PC-3 (cell line): ENCODE results near the gene ZNF763. TPM values are rescaled to one million over a fixed set of nuclear protein-coding genes. Genes with fewer than 3 reads are reported as not detected.
A peak's percentile ranks its signal among the peaks of the same experiment; 100 is the strongest.
"Not testable (repeated sequence)": the region's sequence is repeated elsewhere in the genome, so short reads cannot be mapped to it uniquely, and the experiment has no call there.

Experiments
- ATAC-seq: fragments of 200-7000 bp; cut with Tn5 transposase; 2 replicates; pipeline ENCODE4 v1.9.1; 2020; ENCODE audit warnings: mild to moderate bottlenecking, moderate library complexity
- BruUV-seq: library from RNA; stranded (reverse); fragments of 400-500 nt; replicated peaks from 2 replicates; lab custom pipeline; 2021; lab: Mats Ljungman, UMichigan
- CTCF ChIA-PET: fragments of 300-600 bp; sonication (Branson Sonifier 250); formaldehyde crosslinking; loops from one replicate; lab custom pipeline; 2022; ENCODE audit warnings: antibody characterized with exemption; lab: Charles Lee
- POLR2A ChIA-PET: fragments of 300-600 bp; sonication (Branson Sonifier 250); formaldehyde crosslinking; loops from one replicate; lab custom pipeline; 2022; ENCODE audit warnings: antibody characterized with exemption; ENCODE audit not compliant: unreplicated experiment; lab: Charles Lee
- DNase-seq: peaks from one replicate; pipeline ENCODE4 v3.0.0-alpha.2; 2015
- H2AFZ ChIP-seq: fragments of 300-600 bp; sonication (generic); 2 replicates; pipeline ENCODE4 v1.6.0; 2016; ENCODE audit warnings: antibody characterized with exemption, low read length
- H3F3A ChIP-seq: fragments of 300-600 bp; sonication (generic); one replicate; pipeline ENCODE4 v1.6.0; 2017; ENCODE audit warnings: antibody characterized with exemption, low read length, control low read depth, mild to moderate bottlenecking; ENCODE audit not compliant: unreplicated experiment
- H3K27ac ChIP-seq: fragments of 300-600 bp; sonication (generic); 2 replicates; pipeline ENCODE4 v1.5.1; 2016; ENCODE audit warnings: mild to moderate bottlenecking, low read length
- H3K27me3 ChIP-seq: fragments of 300-600 bp; sonication (generic); 2 replicates; pipeline ENCODE4 v1.6.1; 2016; ENCODE audit warnings: low read length, mixed read lengths
- H3K36me3 ChIP-seq: fragments of 300-600 bp; sonication (generic); 2 replicates; pipeline ENCODE4 v1.6.1; 2016; ENCODE audit warnings: low read depth, mixed run types, low read length, mixed read lengths
- H3K4me1 ChIP-seq: fragments of 300-600 bp; sonication (generic); 2 replicates; pipeline ENCODE4 v1.5.1; 2016; ENCODE audit warnings: low read length; ENCODE audit not compliant: insufficient read depth
- H3K4me2 ChIP-seq: fragments of 300-600 bp; sonication (generic); 2 replicates; pipeline ENCODE4 v1.6.0; 2016; ENCODE audit warnings: low read length
- H3K4me3 ChIP-seq: fragments of 300-600 bp; sonication (generic); 2 replicates; pipeline ENCODE4 v1.5.1; 2016; ENCODE audit warnings: mild to moderate bottlenecking, low read length, mixed read lengths
- H3K79me2 ChIP-seq: fragments of 300-600 bp; sonication (generic); 2 replicates; pipeline ENCODE4 v1.6.1; 2017; ENCODE audit warnings: low read length, mixed read lengths
- H3K9ac ChIP-seq: fragments of 300-600 bp; sonication (generic); 2 replicates; pipeline ENCODE4 v1.6.0; 2016; ENCODE audit warnings: mild to moderate bottlenecking, low read length
- H3K9me2 ChIP-seq: fragments of 300-600 bp; sonication (generic); replicated peaks from 2 replicates; pipeline ENCODE4 v1.6.1; 2016; ENCODE audit warnings: mixed run types, low read length, mixed read lengths
- H3K9me3 ChIP-seq: fragments of 300-600 bp; sonication (generic); 2 replicates; pipeline ENCODE4 v1.6.1; 2016; ENCODE audit warnings: low read length, mixed read lengths
- H4K20me1 ChIP-seq: fragments of 300-600 bp; sonication (generic); 2 replicates; pipeline ENCODE4 v1.6.1; 2016; ENCODE audit warnings: low read length, mixed read lengths
- CTCF ChIP-seq: fragments of 300-600 bp; sonication (generic); conservative IDR thresholded peaks from 2 replicates; pipeline ENCODE4 v1.5.1; 2017; ENCODE audit warnings: antibody characterized with exemption, low read depth, mild to moderate bottlenecking, low read length
- EZH2 ChIP-seq: fragments of 300-600 bp; sonication (generic); IDR thresholded peaks from one replicate; pipeline ENCODE4 v1.6.1; 2017; ENCODE audit warnings: antibody characterized with exemption, mild to moderate bottlenecking, low read length; ENCODE audit not compliant: unreplicated experiment
- EZH2phosphoT487 ChIP-seq: fragments of 300-600 bp; sonication (generic); IDR thresholded peaks from 2 replicates; pipeline ENCODE4 v1.6.1; 2018; ENCODE audit warnings: mild to moderate bottlenecking, antibody characterized with exemption, low read length, borderline replicate concordance
- intact Hi-C: fragments of 100-400 bp; cut with micrococcal nuclease; formaldehyde crosslinking; loops from 2 replicates; pipeline ENCODE4 v1.9.0; 2023
- total RNA-seq: library from RNA; depleted of rRNA; stranded (reverse); fragments of >200 nt; gene quantifications from 2 replicates; pipeline ENCODE4 v1.2.3, GENCODE V29; 2014

ZNF763 gene
- total RNA-seq, 1 experiment from 2014 or later = 0.33 TPM

- no peak overlapping the region for H3K4me3 ChIP-seq
- H2AFZ ChIP-seq = no peak overlapping the region
- no peaks in the 10 kb centered on the region for H4K20me1 ChIP-seq
- no peaks in the 10 kb centered on the region for H3K27me3 ChIP-seq
- ATAC-seq (peak; percentile 35; the same call in 1 of the 2 replicates), DNase-seq (no peak)
- ChIA-PET POLR2A (no interaction called here), CTCF (no interaction called here)
- H3K79me2 ChIP-seq = peaks cover 63% of the 10 kb centered on the region
- intact Hi-C loops = no loop called here
- H3K9me2 ChIP-seq = no peaks in the 10 kb centered on the region
- H3K9ac ChIP-seq = no peak overlapping the region
- H3K27ac ChIP-seq = no peak overlapping the region
- no peak overlapping the region for H3K4me2 ChIP-seq
- no peaks in the 10 kb centered on the region for H3F3A ChIP-seq
- peaks cover 38% of the 10 kb centered on the region for H3K9me3 ChIP-seq
- H3K4me1 ChIP-seq = peaks cover 3% of the 10 kb centered on the region; the same call in 1 of the 2 replicates
- H3K36me3 ChIP-seq = peaks cover 80% of the 10 kb centered on the region
- TF ChIP-seq CTCF (no peak), EZH2 (no peak)
- no TSS peak for BruUV-seq
These were observed 33.8 kb upstream of the ZNF763 start for GRCh38 chr19:11931051-11931450.

- Histone ChIP-seq H3F3A (no peaks in the 10 kb centered on the region), H3K9me3 (peaks cover 38% of the 10 kb centered on the region), H3K4me1 (no peaks in the 10 kb centered on the region), H3K79me2 (peaks cover 58% of the 10 kb centered on the region), H3K4me3 (no peak overlapping the region), H3K27ac (no peak overlapping the region), H3K9ac (no peak overlapping the region), H2AFZ (no peak overlapping the region), H3K27me3 (no peaks in the 10 kb centered on the region), H4K20me1 (no peaks in the 10 kb centered on the region), H3K4me2 (no peak overlapping the region), H3K9me2 (no peaks in the 10 kb centered on the region), H3K36me3 (peaks cover 78% of the 10 kb centered on the region)
- ChIA-PET CTCF (no interaction called here), POLR2A (interaction anchor here (0.7 kb wide), 1 partner anchor 293 kb away, joined by 5 read pairs; no protein-coding TSS in a partner anchor)
- BruUV-seq = no TSS peak
- ATAC-seq (no peak), DNase-seq (no peak)
- intact Hi-C loops = no loop called here
- TF ChIP-seq EZH2 (no peak), CTCF (no peak), EZH2phosphoT487 (no peak)
These were observed 33.3 kb upstream of the ZNF763 start for GRCh38 chr19:11931513-11931912.

- H3K4me3 ChIP-seq, H3K9me2 ChIP-seq, CTCF ChIA-PET, H3K27me3 ChIP-seq, H2AFZ ChIP-seq, POLR2A ChIA-PET, H3K4me1 ChIP-seq, intact Hi-C loops, DNase-seq, ATAC-seq, H3K9ac ChIP-seq, H3K4me2 ChIP-seq, H4K20me1 ChIP-seq, H3F3A ChIP-seq, H3K27ac ChIP-seq: not testable (repeated sequence)
- Histone ChIP-seq H3K79me2 (peaks cover 51% of the 10 kb centered on the region), H3K9me3 (peaks cover 34% of the 10 kb centered on the region), H3K36me3 (peaks cover 65% of the 10 kb centered on the region)
- TSS peak; percentile 5 for BruUV-seq
These were observed 29.0 kb upstream of the ZNF763 start for GRCh38 chr19:11935829-11936228.

- H3K4me2 ChIP-seq, CTCF ChIA-PET, H3K4me3 ChIP-seq, H4K20me1 ChIP-seq, H3K9me2 ChIP-seq, POLR2A ChIA-PET, BruUV-seq, H3K27ac ChIP-seq, H3K4me1 ChIP-seq, DNase-seq, H3K27me3 ChIP-seq, H2AFZ ChIP-seq, H3K9ac ChIP-seq, intact Hi-C loops, ATAC-seq, H3F3A ChIP-seq: not testable (repeated sequence)
- H3K9me3 ChIP-seq = peaks cover 48% of the 10 kb centered on the region
- peaks cover 48% of the 10 kb centered on the region for H3K79me2 ChIP-seq
- peaks cover 61% of the 10 kb centered on the region for H3K36me3 ChIP-seq
These were observed 26.5 kb upstream of the ZNF763 start for GRCh38 chr19:11938383-11938782.

GRCh38 chr19:11941361-11941887 lies 23.4 kb upstream of the ZNF763 start:
- H3K4me1 ChIP-seq, H3K27me3 ChIP-seq, H3F3A ChIP-seq, H4K20me1 ChIP-seq, H3K9ac ChIP-seq, H3K4me3 ChIP-seq, H3K27ac ChIP-seq, ATAC-seq, H3K9me2 ChIP-seq, H2AFZ ChIP-seq, intact Hi-C loops, POLR2A ChIA-PET, CTCF ChIA-PET, H3K4me2 ChIP-seq, DNase-seq, BruUV-seq: not testable (repeated sequence)
- peaks cover 71% of the 10 kb centered on the region for H3K36me3 ChIP-seq
- peaks cover 61% of the 10 kb centered on the region for H3K9me3 ChIP-seq
- H3K79me2 ChIP-seq = peaks cover 34% of the 10 kb centered on the region
